ENCODE measurements around the gene B3GALT2.

Gene B3GALT2

GRCh38 chr1:193183019-193183627, 3.3 kb downstream of the B3GALT2 start:
- no peak for DNase-seq (ENCODE audit: low read depth in 2 of 2)

- no peak for DNase-seq (ENCODE audit: low read depth in 2 of 2)
Measured at GRCh38 chr1:193181985-193182384, 4.4 kb downstream of the B3GALT2 start.

DNA sequence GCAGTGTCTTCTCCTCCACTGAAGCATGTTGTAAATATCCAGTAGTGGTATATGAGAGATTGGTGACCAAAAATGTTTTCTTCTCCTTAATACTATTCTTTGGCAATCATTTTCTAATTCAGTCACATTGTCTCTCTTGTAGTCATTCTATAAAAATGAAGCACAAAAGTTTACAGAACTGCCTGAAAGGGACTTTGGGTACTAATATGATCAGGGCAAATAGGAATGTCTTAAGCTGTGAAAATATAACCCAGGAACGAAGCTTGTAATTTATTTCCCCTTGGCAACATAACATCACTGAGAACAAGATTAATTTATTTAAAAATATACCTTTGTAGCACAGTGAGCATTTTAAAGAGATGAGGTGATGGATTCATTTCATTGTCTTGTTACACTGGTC, 4.9 kb downstream of the B3GALT2 start:
- DNase-seq (ENCODE audit: low read depth in 2 of 2): no peak

DNA sequence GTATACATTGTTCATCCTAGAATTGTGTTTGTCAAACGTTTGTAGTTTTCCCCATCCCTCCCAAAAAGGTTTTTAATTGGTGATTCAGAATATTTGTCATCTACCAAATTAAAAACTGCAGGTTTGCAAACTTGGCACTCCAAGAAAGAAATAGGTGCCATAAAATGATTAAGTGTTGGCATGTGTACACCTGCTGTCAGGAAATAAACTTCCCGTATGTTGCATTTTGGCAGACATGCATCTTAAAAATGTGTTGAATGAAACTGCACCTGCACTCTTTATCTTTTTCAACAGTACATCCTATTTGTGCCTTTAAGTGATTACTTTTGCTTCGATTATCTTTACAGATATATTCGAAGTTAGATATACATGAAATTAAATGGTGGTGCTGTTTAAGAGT, 7.3 kb downstream of the B3GALT2 start:
- DNase-seq (ENCODE audit: low read depth in 2 of 2): no peak

DNA sequence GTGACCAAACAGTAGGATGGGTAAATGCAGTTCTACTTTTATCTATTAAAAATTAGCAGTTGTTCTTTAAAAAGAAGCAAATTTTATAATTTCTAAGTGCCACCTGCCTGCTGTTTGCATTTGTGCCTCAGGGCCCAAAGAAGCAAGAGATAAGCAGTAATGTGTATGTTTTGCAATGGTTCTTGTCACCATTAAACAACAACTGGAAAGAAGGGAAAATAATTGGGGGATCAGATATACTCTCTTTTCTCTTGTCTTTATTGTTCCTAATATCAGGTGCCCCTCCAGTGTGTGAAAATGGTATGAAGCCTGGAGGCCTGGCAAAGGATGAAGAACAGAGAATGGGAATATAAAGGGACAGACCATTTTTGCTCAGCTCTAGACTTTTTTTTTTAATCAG, 9.6 kb downstream of the B3GALT2 start:
- no peak for DNase-seq (ENCODE audit: low read depth in 2 of 2)

GRCh38 chr1:193176113-193176512, 10.3 kb downstream of the B3GALT2 start:
- DNase-seq (ENCODE audit: low read depth in 2 of 2): no peak

GRCh38 chr1:193157360-193157759, 29.1 kb downstream of the B3GALT2 start:
- no peak for DNase-seq (ENCODE audit: low read depth in 2 of 2)

- no peak for DNase-seq (ENCODE audit: low read depth in 2 of 2)
Measured at GRCh38 chr1:193156822-193157142, 29.6 kb downstream of the B3GALT2 start.

DNA sequence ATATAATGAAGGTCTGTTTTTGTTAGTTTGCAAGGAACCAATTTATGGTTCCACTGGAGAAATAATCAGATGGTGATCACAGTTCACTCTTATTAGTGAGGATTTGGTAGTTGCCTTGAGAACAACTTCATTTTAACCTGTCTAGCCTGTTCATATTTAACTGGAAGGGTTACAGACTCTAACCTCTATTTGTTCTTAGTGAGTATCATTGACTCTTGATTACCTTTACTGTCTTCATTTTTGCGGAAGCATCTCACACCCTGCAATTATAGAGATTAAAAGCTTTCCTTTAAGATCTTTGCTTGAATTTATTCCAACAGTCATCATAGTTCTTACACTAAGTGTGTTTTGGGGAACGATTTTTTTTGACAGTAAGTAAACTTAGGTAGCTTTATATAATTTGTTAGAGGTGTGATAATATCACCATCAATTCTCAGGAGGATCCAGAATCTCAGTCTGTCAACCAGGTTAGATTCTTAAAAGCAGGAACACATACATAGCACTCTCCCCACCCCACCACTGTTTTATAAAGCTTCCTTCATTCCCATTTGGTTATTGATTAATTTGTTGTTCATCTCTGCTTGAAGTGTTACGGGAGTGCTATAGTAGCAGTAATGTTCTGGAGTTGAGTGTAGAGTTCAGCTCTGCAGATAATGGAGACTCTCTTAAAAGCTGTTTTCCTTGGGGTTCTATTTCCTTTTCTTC, 30.1 kb downstream of the B3GALT2 start:
- no peak for DNase-seq (ENCODE audit: low read depth in 2 of 2)

DNA sequence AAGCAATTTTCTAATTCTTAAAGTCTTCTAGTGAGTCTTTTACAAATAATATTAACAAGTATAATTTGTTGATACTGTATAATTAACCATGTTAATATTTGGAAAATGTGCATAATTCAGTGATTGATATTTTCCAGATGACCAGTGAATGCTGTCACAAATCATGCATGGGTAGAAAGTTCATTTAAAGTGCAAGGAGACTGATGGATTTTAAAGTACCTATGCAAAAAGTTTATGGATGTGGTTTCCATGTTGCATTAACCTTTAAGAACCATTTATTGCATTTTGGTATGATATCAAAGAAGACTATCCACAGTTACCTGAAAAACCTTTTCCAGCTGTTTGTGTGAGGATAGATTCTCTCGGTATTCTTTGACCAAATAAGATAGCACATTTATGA, 41.4 kb downstream of the B3GALT2 start:
- DNase-seq (ENCODE audit: low read depth in 2 of 2): no peak

GRCh38 chr1:193144361-193144938, 42.0 kb downstream of the B3GALT2 start:
- DNase-seq (ENCODE audit: low read depth in 2 of 2): no peak

- DNase-seq (ENCODE audit: low read depth in 2 of 2): no peak
Measured at GRCh38 chr1:193143285-193143684, 43.1 kb downstream of the B3GALT2 start.

GRCh38 chr1:193142409-193142808, 44.0 kb downstream of the B3GALT2 start:
- no peak for DNase-seq (ENCODE audit: low read depth in 2 of 2)

GRCh38 chr1:193141804-193142203, 44.6 kb downstream of the B3GALT2 start:
- DNase-seq (ENCODE audit: low read depth in 2 of 2): no peak

GRCh38 chr1:193140254-193140653, 46.2 kb downstream of the B3GALT2 start:
- DNase-seq (ENCODE audit: low read depth in 2 of 2): no peak

DNA sequence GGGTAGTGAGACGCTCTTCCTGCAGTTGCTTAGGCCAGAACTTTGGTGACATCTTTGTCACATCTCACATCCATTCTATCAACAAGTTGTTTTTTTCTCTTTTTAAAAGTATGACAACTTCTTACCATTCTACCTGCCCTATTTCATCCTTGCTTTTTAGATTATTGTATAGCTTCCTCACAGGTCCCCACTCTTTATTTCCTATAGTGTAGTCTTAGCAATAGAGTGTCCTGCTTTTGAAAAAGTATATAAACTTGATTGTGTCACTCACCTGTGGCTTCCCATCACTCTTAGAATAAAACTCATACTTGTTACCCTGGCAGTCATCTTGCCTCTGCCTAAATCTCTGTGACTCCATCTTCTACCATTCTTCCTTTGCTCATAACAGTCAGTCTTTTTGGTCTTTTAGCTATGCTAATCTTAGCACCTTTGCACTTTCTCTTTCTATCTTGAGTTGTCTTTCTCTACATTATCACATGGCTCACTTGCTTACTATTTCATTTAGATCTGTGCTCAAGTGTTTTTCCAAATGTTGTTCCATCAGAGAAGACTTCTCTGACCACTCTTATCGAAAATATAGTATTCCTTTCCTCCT, 55.0 kb downstream of the B3GALT2 start:
- DNase-seq (ENCODE audit: low read depth in 2 of 2): no peak

Measured in stimulated activated CD4-positive, alpha-beta T cell treated with anti-CD3 and anti-CD28 coated beads, Interleukin-15, amount 100 ng/mL, for 48 hours (primary cell).